Mesendoderm (in vitro differentiated cells): Measurements from ENCODE around the gene NT5DC1.

Source experiments
- DNase-seq: peaks from one replicate; pipeline ENCODE4 v3.0.0; 2013
- H2AK5ac ChIP-seq: 2 replicates; pipeline ENCODE4 v1.6.1; 2013; ENCODE audit warnings: low read length, inconsistent platforms
- H2BK120ac ChIP-seq: 2 replicates; pipeline ENCODE4 v1.6.1; 2013; ENCODE audit warnings: low read depth, mild to moderate bottlenecking, low read length, moderate library complexity, mixed read lengths
- H2BK15ac ChIP-seq: replicated peaks from 2 replicates; pipeline ENCODE4 v1.6.1; 2013; ENCODE audit warnings: low read depth, mild to moderate bottlenecking, moderate library complexity
- H2BK5ac ChIP-seq: 2 replicates; pipeline ENCODE4 v1.6.1; 2013; ENCODE audit warnings: low read length, inconsistent platforms
- H3K18ac ChIP-seq: 2 replicates; pipeline ENCODE4 v1.6.1; 2013; ENCODE audit warnings: mild to moderate bottlenecking, low read length, mixed read lengths
- H3K23ac ChIP-seq: one replicate; pipeline ENCODE4 v1.6.1; 2013; ENCODE audit warnings: low read length
- H3K27ac ChIP-seq: 2 replicates; pipeline ENCODE4 v1.5.1; 2013; ENCODE audit warnings: low read depth, mild to moderate bottlenecking, inconsistent platforms, low read length, moderate library complexity
- H3K27me3 ChIP-seq: 2 replicates; pipeline ENCODE4 v1.6.1; 2013; ENCODE audit warnings: low read length, control low read depth, mild to moderate bottlenecking, inconsistent platforms; ENCODE audit not compliant: insufficient read depth, poor library complexity
- H3K36me3 ChIP-seq: 2 replicates; pipeline ENCODE4 v1.6.1; 2013; ENCODE audit warnings: low read length, inconsistent platforms; ENCODE audit not compliant: control insufficient read depth, insufficient read depth
- H3K4ac ChIP-seq: one replicate; pipeline ENCODE4 v1.6.1; 2013; ENCODE audit warnings: low read depth, mild to moderate bottlenecking, low read length, moderate library complexity
- H3K4me1 ChIP-seq: 2 replicates; pipeline ENCODE4 v1.6.1; 2013; ENCODE audit warnings: low read depth, low read length, inconsistent platforms; ENCODE audit not compliant: control insufficient read depth
- H3K4me2 ChIP-seq: 2 replicates; pipeline ENCODE4 v1.6.1; 2013; ENCODE audit warnings: low read length
- H3K4me3 ChIP-seq: 2 replicates; pipeline ENCODE4 v1.5.1; 2013; ENCODE audit warnings: mild to moderate bottlenecking, low read length
- H3K56ac ChIP-seq: one replicate; pipeline ENCODE4 v1.6.1; 2013; ENCODE audit warnings: low read length
- H3K79me1 ChIP-seq: 2 replicates; pipeline ENCODE4 v1.6.1; 2013; ENCODE audit warnings: low read length, inconsistent platforms
- H3K79me2 ChIP-seq: 2 replicates; pipeline ENCODE4 v1.6.1; 2013; ENCODE audit warnings: mild to moderate bottlenecking, low read length; ENCODE audit not compliant: control insufficient read depth, insufficient read depth
- H3K9ac ChIP-seq: 2 replicates; pipeline ENCODE4 v1.6.1; 2013; ENCODE audit warnings: low read length, inconsistent platforms
- H4K5ac ChIP-seq: one replicate; pipeline ENCODE4 v1.6.1; 2013; ENCODE audit warnings: low read length
- H4K8ac ChIP-seq: one replicate; pipeline ENCODE4 v1.6.1; 2013; ENCODE audit warnings: low read depth, mild to moderate bottlenecking, control low read depth, low read length, moderate library complexity
- WGBS: extraction: QIAGEN DNeasy Blood & Tissue Kit; methylation state at CpG from one replicate; pipeline ENCODE4 v1.1.7; 2013; ENCODE audit warnings: low lambda C conversion rate, missing lambda C conversion rate; ENCODE audit not compliant: insufficient coverage; ENCODE audit errors: extremely low coverage; 5-methylcytosine and 5-hydroxymethylcytosine counted together

Gene NT5DC1

DNA sequence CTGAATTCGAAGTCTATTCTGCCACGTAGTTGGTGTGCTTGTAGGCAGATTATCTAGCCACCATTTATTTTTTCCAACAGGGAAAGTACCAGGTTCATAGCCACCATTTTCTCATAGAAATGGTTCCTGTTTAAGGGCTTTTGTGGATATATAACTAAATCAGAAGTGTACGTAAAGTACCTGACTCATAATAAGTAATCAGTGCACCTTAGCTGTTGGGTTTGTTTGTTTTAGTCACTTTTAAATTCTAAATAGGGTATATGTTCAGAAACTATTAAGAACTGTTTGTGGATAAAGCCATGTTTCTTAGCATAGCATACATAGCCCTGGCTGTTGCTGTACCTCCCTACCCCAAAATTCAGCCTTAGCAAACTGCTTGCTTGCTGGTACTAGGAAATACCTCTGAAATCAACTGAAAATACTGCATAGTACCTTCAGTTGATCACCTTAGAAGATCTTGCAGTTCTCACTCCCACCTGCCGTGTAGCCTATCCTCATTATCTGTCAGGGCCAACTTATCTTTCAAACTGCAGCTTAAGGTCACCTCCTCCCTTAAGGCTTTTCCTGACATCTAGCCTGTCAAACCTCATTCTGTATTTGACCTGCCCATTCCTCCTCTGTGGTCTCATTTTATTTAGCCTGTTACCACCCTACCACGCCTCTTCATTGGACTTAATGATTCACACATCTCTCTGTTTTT lies 69.9 kb downstream of the NT5DC1 start:
- no peak overlapping the region for H3K9ac ChIP-seq
- H3K23ac ChIP-seq: no peak overlapping the region
- no peak overlapping the region for H4K8ac ChIP-seq
- no peak overlapping the region for H2AK5ac ChIP-seq
- H3K4ac ChIP-seq: no peak overlapping the region
- no peak overlapping the region for H3K18ac ChIP-seq
- H3K4me3 ChIP-seq: no peak overlapping the region
- H3K36me3 ChIP-seq: no peaks in the 10 kb centered on the region
- no peak overlapping the region for H2BK120ac ChIP-seq
- no CpG with 5 or more reads among the region's 5 CpGs for WGBS
- H3K79me2 ChIP-seq: no peaks in the 10 kb centered on the region
- H3K27me3 ChIP-seq: no peaks in the 10 kb centered on the region
- DNase-seq: peak; percentile 69
- no peak overlapping the region for H4K5ac ChIP-seq
- no peak overlapping the region for H2BK5ac ChIP-seq
- no peaks in the 10 kb centered on the region for H3K79me1 ChIP-seq
- H3K4me2 ChIP-seq: no peak overlapping the region
- no peak overlapping the region for H2BK15ac ChIP-seq
- H3K4me1 ChIP-seq: no peaks in the 10 kb centered on the region
- no peak overlapping the region for H3K27ac ChIP-seq
- H3K56ac ChIP-seq: no peak overlapping the region

DNA sequence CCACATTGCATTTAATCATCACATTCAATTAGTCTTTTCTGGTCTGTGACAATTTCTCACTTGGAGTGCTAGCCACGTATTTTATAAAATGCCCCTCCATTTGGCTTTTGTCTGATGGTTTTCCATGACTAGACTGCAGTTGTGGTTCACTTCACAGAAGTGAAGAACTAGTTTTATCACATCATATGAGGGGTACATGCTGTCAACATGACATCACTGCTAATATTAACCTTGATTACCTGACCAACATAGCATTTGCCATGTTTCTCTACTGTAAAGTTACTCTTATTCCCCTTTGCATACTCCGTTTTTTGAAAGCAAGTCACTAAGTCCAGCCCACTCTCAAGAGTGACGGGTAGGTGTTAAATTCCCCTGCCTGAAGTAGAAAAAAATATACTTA lies 73.3 kb downstream of the NT5DC1 start:
- Histone ChIP-seq H3K27ac (no peak overlapping the region), H3K79me2 (no peaks in the 10 kb centered on the region), H2AK5ac (no peak overlapping the region), H3K4ac (no peak overlapping the region), H3K18ac (no peak overlapping the region), H2BK5ac (no peak overlapping the region), H3K27me3 (no peaks in the 10 kb centered on the region), H3K4me3 (no peak overlapping the region), H4K8ac (no peak overlapping the region), H3K4me1 (no peaks in the 10 kb centered on the region), H3K9ac (no peak overlapping the region), H2BK120ac (no peak overlapping the region), H2BK15ac (no peak overlapping the region), H4K5ac (no peak overlapping the region), H3K36me3 (no peaks in the 10 kb centered on the region), H3K23ac (no peak overlapping the region), H3K4me2 (no peak overlapping the region), H3K56ac (no peak overlapping the region), H3K79me1 (no peaks in the 10 kb centered on the region)
- WGBS: no CpG with 5 or more reads among the region's 3 CpGs
- DNase-seq: no peak

DNA sequence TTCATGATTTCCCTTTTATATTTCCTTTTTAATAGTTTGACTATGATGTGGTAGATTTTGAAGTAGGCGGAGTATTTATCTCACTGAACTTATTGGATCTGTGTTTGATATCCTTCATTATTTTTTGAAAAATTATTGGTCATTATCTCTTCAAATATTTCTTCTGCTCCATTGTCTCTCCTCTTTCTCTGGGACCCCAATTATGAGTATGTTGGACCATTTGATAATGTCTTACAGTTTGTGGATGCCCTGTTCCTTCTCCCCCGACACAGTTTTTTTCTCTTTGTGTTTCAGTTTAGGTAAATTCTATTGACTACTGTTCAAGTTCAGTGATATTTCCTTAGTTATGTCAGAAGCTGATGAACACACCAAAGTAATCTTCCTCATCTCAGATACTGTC lies 74.7 kb downstream of the NT5DC1 start:
- Histone ChIP-seq H3K4me3 (no peak overlapping the region), H3K27me3 (no peaks in the 10 kb centered on the region), H3K23ac (no peak overlapping the region), H2BK5ac (no peak overlapping the region), H2BK15ac (no peak overlapping the region), H3K79me2 (no peaks in the 10 kb centered on the region), H2AK5ac (no peak overlapping the region), H3K4me2 (no peak overlapping the region), H3K56ac (no peak overlapping the region), H3K18ac (no peak overlapping the region), H3K27ac (no peak overlapping the region), H3K9ac (no peak overlapping the region), H3K4me1 (no peaks in the 10 kb centered on the region), H3K79me1 (no peaks in the 10 kb centered on the region), H4K5ac (no peak overlapping the region), H3K36me3 (no peaks in the 10 kb centered on the region), H2BK120ac (no peak overlapping the region), H4K8ac (no peak overlapping the region), H3K4ac (no peak overlapping the region)
- DNase-seq: no peak
- WGBS: no CpG with 5 or more reads among the region's 2 CpGs

DNA sequence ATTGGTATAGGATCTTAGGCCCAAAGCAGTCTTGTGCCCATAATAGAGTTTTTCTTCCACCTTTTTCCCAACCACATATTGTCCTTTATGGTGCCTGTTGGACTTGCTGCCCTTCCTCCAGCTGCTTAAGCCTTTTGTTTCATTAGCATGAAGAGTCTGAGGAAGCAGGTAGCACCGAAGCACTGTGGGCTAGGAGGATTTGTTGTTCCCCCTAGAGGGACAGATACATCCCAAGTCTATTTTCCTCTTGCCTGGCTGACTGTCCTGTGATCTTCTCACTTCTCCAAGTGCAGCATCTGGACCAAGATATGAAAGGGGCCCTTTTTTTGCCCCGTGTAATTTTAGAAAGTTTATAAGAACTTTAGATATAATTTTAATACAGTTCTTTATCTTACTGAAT lies 75.9 kb downstream of the NT5DC1 start:
- Histone ChIP-seq H4K8ac (no peak overlapping the region), H3K56ac (no peak overlapping the region), H3K9ac (no peak overlapping the region), H2BK5ac (no peak overlapping the region), H3K27me3 (no peaks in the 10 kb centered on the region), H2AK5ac (no peak overlapping the region), H3K4me1 (no peaks in the 10 kb centered on the region), H3K18ac (no peak overlapping the region), H4K5ac (no peak overlapping the region), H3K4me2 (no peak overlapping the region), H3K23ac (no peak overlapping the region), H3K36me3 (no peaks in the 10 kb centered on the region), H3K79me2 (no peaks in the 10 kb centered on the region), H2BK15ac (no peak overlapping the region), H3K27ac (no peak overlapping the region), H3K4me3 (no peak overlapping the region), H3K4ac (no peak overlapping the region), H2BK120ac (no peak overlapping the region), H3K79me1 (no peaks in the 10 kb centered on the region)
- WGBS: no CpG with 5 or more reads among the region's 2 CpGs
- DNase-seq: peak; percentile 18

DNA sequence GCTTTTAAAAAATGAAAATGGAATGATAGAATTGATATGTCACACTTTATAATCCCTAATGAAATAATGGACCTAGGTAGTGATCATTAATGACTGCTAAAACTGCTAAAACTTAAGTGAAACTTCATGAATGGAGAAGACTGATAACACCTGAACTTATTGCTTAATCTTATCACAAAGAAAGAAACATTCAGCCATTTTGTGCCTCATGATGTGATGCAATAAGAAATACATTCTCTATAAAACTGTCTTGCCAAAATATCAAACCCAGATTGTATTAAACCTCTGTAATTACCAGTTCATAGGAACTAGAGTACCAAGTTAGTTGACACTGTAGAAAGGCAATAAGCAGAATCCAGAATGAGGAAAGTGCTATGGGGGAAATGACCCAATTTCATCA lies 79.7 kb downstream of the NT5DC1 start:
- H3K79me2 ChIP-seq: no peaks in the 10 kb centered on the region
- H3K9ac ChIP-seq: no peak overlapping the region
- no peak overlapping the region for H4K5ac ChIP-seq
- H3K18ac ChIP-seq: no peak overlapping the region
- no peak overlapping the region for H2BK5ac ChIP-seq
- no peak overlapping the region for H3K56ac ChIP-seq
- no peaks in the 10 kb centered on the region for H3K4me1 ChIP-seq
- DNase-seq: no peak
- no peak overlapping the region for H3K27ac ChIP-seq
- no peak overlapping the region for H2BK120ac ChIP-seq
- no peak overlapping the region for H2BK15ac ChIP-seq
- no peak overlapping the region for H4K8ac ChIP-seq
- no peak overlapping the region for H3K23ac ChIP-seq
- no peaks in the 10 kb centered on the region for H3K79me1 ChIP-seq
- no peaks in the 10 kb centered on the region for H3K36me3 ChIP-seq
- H3K27me3 ChIP-seq: no peaks in the 10 kb centered on the region
- H3K4me3 ChIP-seq: no peak overlapping the region
- H2AK5ac ChIP-seq: no peak overlapping the region
- H3K4ac ChIP-seq: no peak overlapping the region
- H3K4me2 ChIP-seq: no peak overlapping the region

DNA sequence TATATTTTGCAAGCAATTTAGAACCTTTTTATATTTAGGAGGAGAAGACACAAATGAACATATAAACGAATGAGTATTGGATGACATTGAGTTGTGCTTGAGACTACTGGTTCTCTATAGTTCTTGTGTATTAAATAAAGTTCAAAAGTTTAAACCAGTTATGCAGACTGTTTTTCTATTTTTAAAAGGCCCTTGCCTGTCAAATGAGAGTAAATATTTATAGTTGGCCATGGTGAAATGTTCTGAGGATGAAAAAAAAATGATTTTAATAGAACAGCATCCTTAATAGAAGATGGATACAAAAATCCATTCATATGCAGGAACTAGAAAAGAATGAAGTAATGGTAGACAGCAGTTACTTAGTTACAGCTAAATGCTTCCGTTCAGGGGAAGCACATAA lies 88.8 kb downstream of the NT5DC1 start:
- Histone ChIP-seq H3K4ac (no peak overlapping the region), H3K4me3 (no peak overlapping the region), H3K9ac (no peak overlapping the region), H3K27me3 (no peaks in the 10 kb centered on the region), H2BK5ac (no peak overlapping the region), H2BK120ac (no peak overlapping the region), H3K18ac (no peak overlapping the region), H3K27ac (no peak overlapping the region), H3K36me3 (no peaks in the 10 kb centered on the region), H3K23ac (no peak overlapping the region), H3K4me2 (no peak overlapping the region), H4K5ac (no peak overlapping the region), H3K79me1 (no peaks in the 10 kb centered on the region), H3K79me2 (no peaks in the 10 kb centered on the region), H2AK5ac (no peak overlapping the region), H2BK15ac (no peak overlapping the region), H4K8ac (no peak overlapping the region), H3K56ac (no peak overlapping the region), H3K4me1 (no peaks in the 10 kb centered on the region)
- DNase-seq: no peak
- WGBS: no CpG with 5 or more reads among the region's 2 CpGs
